Activated CD4-positive, alpha-beta T cell treated with anti-CD3 and anti-CD28 coated beads, Interleukin-2, amount 50 U/mL, for 1 hour (primary cell): ENCODE measurements around the gene FHL1.
A peak's percentile ranks its signal among the peaks of the same experiment; 100 is the strongest.
"Not testable (repeated sequence)": the region's sequence is repeated elsewhere in the genome, so short reads cannot be mapped to it uniquely, and the experiment has no call there.

Source experiments
- DNase-seq: peaks from one replicate; pipeline ENCODE4 v3.0.0-alpha.2; 2020

Gene FHL1

GRCh38 chrX:136211766-136212556 is 64.6 kb downstream of the FHL1 start:
- no peak for DNase-seq

GRCh38 chrX:136212557-136213111 is 65.3 kb downstream of the FHL1 start:
- no peak for DNase-seq

GRCh38 chrX:136214551-136214950 is 67.2 kb downstream of the FHL1 start:
- no peak for DNase-seq

- DNase-seq = no peak
These were observed 68.2 kb downstream of the FHL1 start for GRCh38 chrX:136215559-136215958.

GRCh38 chrX:136219893-136220292 is 72.6 kb downstream of the FHL1 start:
- no peak for DNase-seq

GRCh38 chrX:136220540-136220939 is 73.2 kb downstream of the FHL1 start:
- no peak for DNase-seq

- no peak for DNase-seq
These were observed 73.6 kb downstream of the FHL1 start for GRCh38 chrX:136220951-136221350.

GRCh38 chrX:136221851-136222513 is 74.6 kb downstream of the FHL1 start:
- no peak for DNase-seq

GRCh38 chrX:136227074-136227473 is 79.7 kb downstream of the FHL1 start:
- no peak for DNase-seq

GRCh38 chrX:136227948-136228838 is 80.9 kb downstream of the FHL1 start:
- DNase-seq = no peak

- DNase-seq = no peak
These were observed 81.5 kb downstream of the FHL1 start for GRCh38 chrX:136228839-136229207.

- no peak for DNase-seq
These were observed 89.7 kb downstream of the FHL1 start for GRCh38 chrX:136237074-136237473.

GRCh38 chrX:136237849-136238248 is 90.5 kb downstream of the FHL1 start:
- not testable (repeated sequence) for DNase-seq

GRCh38 chrX:136246201-136246600 is 98.9 kb downstream of the FHL1 start:
- DNase-seq = no peak

- peak; percentile 35 for DNase-seq
These were observed 103.1 kb downstream of the FHL1 start for GRCh38 chrX:136250191-136251040.

- peak; percentile 62 for DNase-seq
These were observed 104.0 kb downstream of the FHL1 start, which contains the start of gene MAP7D3 for GRCh38 chrX:136251041-136251991. TSS of gene MAP7D3 (minus strand) at chrX:136251400. CDS start at chrX:136251358, 42 bp downstream.

- DNase-seq = no peak
These were observed 108.2 kb downstream of the FHL1 start for GRCh38 chrX:136255541-136255940.

GRCh38 chrX:136256026-136256425 is 108.7 kb downstream of the FHL1 start:
- no peak for DNase-seq

GRCh38 chrX:136258951-136259350 is 111.6 kb downstream of the FHL1 start:
- no peak for DNase-seq

GRCh38 chrX:136259543-136259942 is 112.2 kb downstream of the FHL1 start:
- no peak for DNase-seq

- no peak for DNase-seq
These were observed 113.4 kb downstream of the FHL1 start for GRCh38 chrX:136260776-136261175.
